Natural killer cell (primary cell): ENCODE results near the gene TMEM108. TPM values are rescaled to one million over a fixed set of nuclear protein-coding genes. Genes with fewer than 3 reads are reported as not detected.
"Not testable (repeated sequence)": the region's sequence is repeated elsewhere in the genome, so short reads cannot be mapped to it uniquely, and the experiment has no call there.

Experiments
- ATAC-seq, 3 donors: fragments of 150-1000 bp in 2 of 3; fragments of 200-7000 bp in 1 of 3; cut with Tn5 transposase; 1 replicate in 1 of 3; 2 replicates in 2 of 3; pipeline ENCODE4 v1.10.0; 2021; ENCODE audit warnings: mild to moderate bottlenecking in 2 of 3, moderate library complexity in 2 of 3
- DNase-seq, 2 donors: peaks; one replicate each; pipeline versions ENCODE4 v3.0.0 to v3.0.0-alpha.2; 2013 to 2021; ENCODE audit warnings: mixed read lengths in 1 of 2
- H3K27ac ChIP-seq: one replicate; pipeline ENCODE4 v1.5.1; 2013; ENCODE audit warnings: mild to moderate bottlenecking, low read length
- H3K27me3 ChIP-seq: one replicate; pipeline ENCODE4 v1.6.1; 2013; ENCODE audit warnings: low read length; ENCODE audit not compliant: control insufficient read depth, insufficient read depth
- H3K36me3 ChIP-seq: one replicate; pipeline ENCODE4 v1.6.1; 2013; ENCODE audit warnings: low read length; ENCODE audit not compliant: control insufficient read depth, insufficient read depth
- H3K4me1 ChIP-seq: one replicate; pipeline ENCODE4 v1.6.1; 2013; ENCODE audit warnings: low read length; ENCODE audit not compliant: control insufficient read depth, insufficient read depth
- H3K4me3 ChIP-seq: one replicate; pipeline ENCODE4 v1.5.1; 2013; ENCODE audit warnings: low read length
- H3K9me3 ChIP-seq: one replicate; pipeline ENCODE4 v1.6.1; 2013; ENCODE audit warnings: low read length; ENCODE audit not compliant: control insufficient read depth, insufficient read depth
- H3K27ac Mint-ChIP-seq, 2 donors: one replicate each; pipeline ENCODE4 v1.8.0; 2022; ENCODE audit warnings: mild to moderate bottlenecking in 2 of 2, mixed read lengths in 2 of 2, moderate library complexity in 1 of 2
- H3K27me3 Mint-ChIP-seq, 2 donors: one replicate each; pipeline ENCODE4 v1.8.0; 2022; ENCODE audit warnings: low read depth in 2 of 2, mixed read lengths in 2 of 2
- H3K36me3 Mint-ChIP-seq: one replicate; pipeline ENCODE4 v1.8.0; 2022; ENCODE audit warnings: mixed read lengths
- H3K4me1 Mint-ChIP-seq, 2 donors: one replicate each; pipeline ENCODE4 v1.8.0; 2022; ENCODE audit warnings: mixed read lengths in 2 of 2
- H3K4me3 Mint-ChIP-seq: one replicate; pipeline ENCODE4 v1.8.0; 2022; ENCODE audit warnings: mild to moderate bottlenecking, moderate library complexity, mixed read lengths
- H3K9me3 Mint-ChIP-seq, 2 donors: one replicate each; pipeline ENCODE4 v1.8.0; 2022; ENCODE audit warnings: mixed read lengths in 2 of 2
- WGBS: methylation state at CpG from one replicate; pipeline ENCODE4 v1.1.7; 2013; ENCODE audit warnings: missing lambda C conversion rate; ENCODE audit not compliant: insufficient coverage; 5-methylcytosine and 5-hydroxymethylcytosine counted together
- intact Hi-C: fragments of 100-400 bp; cut with micrococcal nuclease; formaldehyde crosslinking; loops from one replicate; pipeline ENCODE4 v1.14.2; 2022
- total RNA-seq, 4 donors: library from RNA; stranded (reverse); fragments of 120-200 nt in 1 of 4; gene quantifications; one replicate each; pipeline versions ENCODE4 v1.2.3 to v1.2.4, GENCODE V29; 2013 to 2022
- TF ChIP-seq, protein P1 (sequence below): fragments of 200-600 bp; IDR thresholded peaks from one replicate; pipeline ENCODE4 v1.8.0; 2022; ENCODE audit warnings: antibody characterized with exemption

The TMEM108 gene
- total RNA-seq, 3 donors from 2014 or later (not counting 1 experiment from before 2014, with no cell fraction given) = not detected

DNA sequence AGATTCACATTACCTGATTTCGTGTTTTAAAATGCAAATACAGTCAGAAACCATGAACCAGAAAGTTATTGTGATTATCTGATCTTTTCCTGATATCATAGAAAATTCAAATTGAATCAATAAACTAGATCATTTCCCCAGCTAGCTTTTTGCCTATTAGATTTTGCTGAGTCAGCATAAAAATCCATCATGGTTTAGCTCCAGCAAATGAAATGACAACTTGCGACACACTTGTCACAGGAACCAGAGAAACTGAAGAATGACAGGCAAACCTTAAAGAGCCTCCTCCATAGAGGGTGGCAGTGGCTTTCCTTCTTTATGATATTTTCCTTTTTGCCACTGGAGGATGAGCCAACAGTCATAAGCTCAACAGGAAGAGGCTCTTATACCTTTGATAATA, 30.6 kb upstream of the TMEM108 start:
- intact Hi-C loops = no loop called here
- no peaks in the 10 kb centered on the region for H3K4me1 ChIP-seq
- TF ChIP-seq, protein P1, sequence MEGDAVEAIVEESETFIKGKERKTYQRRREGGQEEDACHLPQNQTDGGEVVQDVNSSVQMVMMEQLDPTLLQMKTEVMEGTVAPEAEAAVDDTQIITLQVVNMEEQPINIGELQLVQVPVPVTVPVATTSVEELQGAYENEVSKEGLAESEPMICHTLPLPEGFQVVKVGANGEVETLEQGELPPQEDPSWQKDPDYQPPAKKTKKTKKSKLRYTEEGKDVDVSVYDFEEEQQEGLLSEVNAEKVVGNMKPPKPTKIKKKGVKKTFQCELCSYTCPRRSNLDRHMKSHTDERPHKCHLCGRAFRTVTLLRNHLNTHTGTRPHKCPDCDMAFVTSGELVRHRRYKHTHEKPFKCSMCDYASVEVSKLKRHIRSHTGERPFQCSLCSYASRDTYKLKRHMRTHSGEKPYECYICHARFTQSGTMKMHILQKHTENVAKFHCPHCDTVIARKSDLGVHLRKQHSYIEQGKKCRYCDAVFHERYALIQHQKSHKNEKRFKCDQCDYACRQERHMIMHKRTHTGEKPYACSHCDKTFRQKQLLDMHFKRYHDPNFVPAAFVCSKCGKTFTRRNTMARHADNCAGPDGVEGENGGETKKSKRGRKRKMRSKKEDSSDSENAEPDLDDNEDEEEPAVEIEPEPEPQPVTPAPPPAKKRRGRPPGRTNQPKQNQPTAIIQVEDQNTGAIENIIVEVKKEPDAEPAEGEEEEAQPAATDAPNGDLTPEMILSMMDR = no peak

DNA sequence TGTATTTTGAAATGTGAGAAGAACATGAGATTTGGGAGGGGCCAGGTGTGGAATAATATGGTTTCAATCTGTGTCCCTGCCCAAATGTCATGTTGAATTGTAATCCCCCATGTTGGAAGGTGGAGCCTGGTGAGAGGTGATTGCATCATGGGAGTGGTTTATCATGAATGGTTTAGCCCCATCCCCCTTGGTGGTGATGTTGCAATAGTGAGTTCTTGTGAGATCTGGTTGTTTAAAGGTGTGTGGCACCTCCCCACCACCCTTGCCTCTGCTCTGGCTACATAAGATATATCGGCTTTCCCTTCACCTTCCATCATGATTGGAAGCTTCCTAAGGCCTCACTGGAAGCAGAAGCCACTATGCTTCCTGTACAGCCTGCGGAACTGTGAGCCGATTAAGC, 23.9 kb upstream of the TMEM108 start:
- peaks cover 8 to 18% of the 10 kb centered on the region in 2 donors for H3K9me3 Mint-ChIP-seq
- no peak overlapping the region for H3K4me3 Mint-ChIP-seq
- DNase-seq = no peak
- no peak overlapping the region for H3K27ac Mint-ChIP-seq
- H3K27me3 Mint-ChIP-seq = no peaks in the 10 kb centered on the region
- no peaks in the 10 kb centered on the region for H3K4me1 Mint-ChIP-seq
- no peak for ATAC-seq
- Histone ChIP-seq H3K4me1 (no peaks in the 10 kb centered on the region), H3K36me3 (no peaks in the 10 kb centered on the region), H3K9me3 (peaks cover 11% of the 10 kb centered on the region), H3K4me3 (no peak overlapping the region), H3K27ac (no peak overlapping the region), H3K27me3 (no peaks in the 10 kb centered on the region)
- TF ChIP-seq, protein P1 = no peak
- intact Hi-C loops = no loop called here
- WGBS = 97% methylated on average over 2 of the region's 3 CpGs
- no peaks in the 10 kb centered on the region for H3K36me3 Mint-ChIP-seq

More for the DNA sequence above, 30.6 kb upstream of the TMEM108 start:
- no peak for ATAC-seq
- Mint-ChIP-seq H3K9me3 (peaks cover 13 to 14% of the 10 kb centered on the region in 2 donors), H3K4me1 (no peaks in the 10 kb centered on the region), H3K36me3 (no peaks in the 10 kb centered on the region), H3K27ac (no peak overlapping the region), H3K4me3 (no peak overlapping the region), H3K27me3 (no peaks in the 10 kb centered on the region)
- 90% methylated on average over 1 of the region's 2 CpGs for WGBS
- no peak for DNase-seq
- Histone ChIP-seq H3K9me3 (peaks cover 8% of the 10 kb centered on the region), H3K27me3 (no peaks in the 10 kb centered on the region), H3K36me3 (no peaks in the 10 kb centered on the region), H3K4me3 (no peak overlapping the region), H3K27ac (no peak overlapping the region)

DNA sequence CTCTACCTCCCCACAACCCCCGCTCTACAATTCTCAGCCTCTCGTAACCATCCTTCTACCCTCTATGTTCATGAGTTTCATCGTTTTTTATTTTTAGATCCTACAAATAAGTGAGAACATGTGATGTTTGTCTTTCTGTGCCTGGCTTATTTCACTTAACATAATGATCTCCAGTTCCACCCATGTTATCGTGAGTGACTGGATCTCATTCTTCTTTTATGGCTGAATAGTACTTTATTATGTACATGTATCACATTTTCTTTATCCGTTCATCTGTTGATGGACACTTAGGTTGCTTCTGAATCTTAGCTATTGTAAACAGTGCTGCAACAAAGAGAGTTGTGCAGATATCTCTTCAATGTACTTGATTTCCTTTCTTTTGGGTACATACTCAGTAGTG, 22.6 kb upstream of the TMEM108 start:
- H3K36me3 Mint-ChIP-seq, H3K27me3 ChIP-seq, ATAC-seq, H3K27ac ChIP-seq, H3K4me3 ChIP-seq, intact Hi-C loops, H3K4me3 Mint-ChIP-seq, H3K4me1 ChIP-seq, H3K27me3 Mint-ChIP-seq, H3K36me3 ChIP-seq, H3K27ac Mint-ChIP-seq, H3K4me1 Mint-ChIP-seq, DNase-seq: not testable (repeated sequence)
- H3K9me3 Mint-ChIP-seq = peaks cover 3 to 12% of the 10 kb centered on the region in 2 donors
- 86% methylated on average over 3 of the region's 5 CpGs for WGBS
- H3K9me3 ChIP-seq = peaks cover 11% of the 10 kb centered on the region

DNA sequence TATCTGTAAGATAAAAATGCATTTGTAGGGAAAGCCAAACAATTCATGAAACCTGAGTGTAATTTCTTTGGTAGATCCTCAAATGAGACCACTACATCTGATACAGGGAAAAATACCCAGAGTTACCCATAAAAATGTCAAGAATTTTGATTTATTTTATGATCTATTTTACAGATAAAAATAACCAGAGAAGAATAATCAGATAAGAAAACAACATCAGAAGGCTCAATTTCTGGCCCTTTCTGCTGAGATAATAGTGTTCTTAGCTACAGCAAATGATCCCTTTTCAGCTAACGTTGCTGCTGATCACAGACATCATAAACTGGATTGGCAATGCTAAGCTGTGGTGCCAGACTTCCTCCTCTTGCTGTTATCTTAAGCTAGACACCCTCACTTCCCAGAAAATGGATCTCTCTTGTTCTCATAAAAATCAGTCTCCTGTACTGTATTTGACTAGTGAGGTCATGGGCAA, 21.3 kb upstream of the TMEM108 start:
- no peak overlapping the region for H3K4me3 Mint-ChIP-seq
- no peak for ATAC-seq

More for the DNA sequence above, 21.3 kb upstream of the TMEM108 start:
- WGBS = 4% methylated on average over 1 of the region's 1 CpG
- Mint-ChIP-seq H3K36me3 (no peaks in the 10 kb centered on the region), H3K9me3 (peaks cover 3 to 12% of the 10 kb centered on the region in 2 donors), H3K4me1 (no peaks in the 10 kb centered on the region), H3K27ac (no peak overlapping the region), H3K27me3 (no peaks in the 10 kb centered on the region)
- Histone ChIP-seq H3K27ac (no peak overlapping the region), H3K9me3 (peaks cover 7% of the 10 kb centered on the region), H3K4me1 (no peaks in the 10 kb centered on the region), H3K4me3 (no peak overlapping the region), H3K36me3 (no peaks in the 10 kb centered on the region), H3K27me3 (no peaks in the 10 kb centered on the region)
- no peak for DNase-seq
- intact Hi-C loops = no loop called here
- TF ChIP-seq, protein P1 = no peak
